Mucosa of stomach (tissue), 1 donor: ENCODE results near the gene CTNNA1.

Experiments
- H3K27me3 ChIP-seq: one replicate; pipeline ENCODE4 v1.7.0; 2013; ENCODE audit warnings: mild to moderate bottlenecking, low read length; ENCODE audit not compliant: control insufficient read depth, insufficient read depth
- H3K36me3 ChIP-seq: one replicate; pipeline ENCODE4 v1.7.0; 2013; ENCODE audit warnings: low read length; ENCODE audit not compliant: control insufficient read depth, insufficient read depth
- H3K4me1 ChIP-seq: one replicate; pipeline ENCODE4 v1.7.0; 2013; ENCODE audit warnings: mild to moderate bottlenecking, low read length; ENCODE audit not compliant: control insufficient read depth, insufficient read depth
- H3K4me3 ChIP-seq: one replicate; pipeline ENCODE4 v1.7.0; 2013; ENCODE audit warnings: low read length
- H3K9ac ChIP-seq: one replicate; pipeline ENCODE4 v1.7.0; 2013; ENCODE audit warnings: mild to moderate bottlenecking, low read length, moderate library complexity
- H3K9me3 ChIP-seq: one replicate; pipeline ENCODE4 v1.7.0; 2013; ENCODE audit warnings: mild to moderate bottlenecking, low read length, moderate library complexity; ENCODE audit not compliant: control insufficient read depth
- donor health status: Pancreatic carcinoma.

Gene CTNNA1

DNA sequence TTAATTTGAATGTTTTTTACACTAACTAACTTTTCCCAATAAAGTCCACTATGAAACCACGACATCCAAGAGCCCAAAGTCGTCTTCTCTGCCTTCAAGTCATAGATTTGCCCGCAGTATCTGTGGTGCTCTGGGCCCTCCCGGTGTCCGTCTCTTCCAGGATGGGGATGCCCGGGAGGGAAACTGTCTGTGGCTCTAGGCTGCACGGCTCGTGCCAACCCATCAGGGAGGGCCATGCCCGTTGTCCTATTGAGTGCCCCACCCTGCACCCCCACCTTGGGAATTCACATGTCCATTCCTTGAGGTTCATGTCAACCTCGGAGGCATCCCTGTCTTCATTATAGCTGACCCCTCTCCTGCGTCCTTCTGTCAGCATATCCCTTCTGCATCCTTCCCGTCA is 181.7 kb downstream of the CTNNA1 start:
- no peaks in the 10 kb centered on the region for H3K27me3 ChIP-seq
- no peak overlapping the region for H3K4me3 ChIP-seq
- H3K9ac ChIP-seq = no peak overlapping the region
- peaks cover 39% of the 10 kb centered on the region for H3K36me3 ChIP-seq
- H3K4me1 ChIP-seq = peaks cover 4% of the 10 kb centered on the region
- no peaks in the 10 kb centered on the region for H3K9me3 ChIP-seq

- Histone ChIP-seq H3K27me3 (no peaks in the 10 kb centered on the region), H3K9ac (no peak overlapping the region), H3K9me3 (no peaks in the 10 kb centered on the region), H3K4me3 (no peak overlapping the region), H3K4me1 (peaks cover 4% of the 10 kb centered on the region), H3K36me3 (peaks cover 34% of the 10 kb centered on the region)
These were observed 182.2 kb downstream of the CTNNA1 start for GRCh38 chr5:138935466-138935865.

GRCh38 chr5:138936225-138936967 is 183.2 kb downstream of the CTNNA1 start:
- Histone ChIP-seq H3K36me3 (peaks cover 25% of the 10 kb centered on the region), H3K4me3 (no peak overlapping the region), H3K4me1 (peaks cover 4% of the 10 kb centered on the region), H3K9me3 (no peaks in the 10 kb centered on the region), H3K9ac (no peak overlapping the region), H3K27me3 (no peaks in the 10 kb centered on the region)

- Histone ChIP-seq H3K4me3 (no peak overlapping the region), H3K9me3 (no peaks in the 10 kb centered on the region), H3K9ac (no peak overlapping the region), H3K27me3 (no peaks in the 10 kb centered on the region), H3K36me3 (peaks cover 19% of the 10 kb centered on the region), H3K4me1 (peaks cover 4% of the 10 kb centered on the region)
These were observed 183.7 kb downstream of the CTNNA1 start for GRCh38 chr5:138936968-138937345.

- Histone ChIP-seq H3K9me3 (no peaks in the 10 kb centered on the region), H3K4me3 (no peak overlapping the region), H3K4me1 (peaks cover 4% of the 10 kb centered on the region), H3K27me3 (no peaks in the 10 kb centered on the region), H3K36me3 (peaks cover 14% of the 10 kb centered on the region), H3K9ac (no peak overlapping the region)
These were observed 184.5 kb downstream of the CTNNA1 start for GRCh38 chr5:138937392-138938387.

DNA sequence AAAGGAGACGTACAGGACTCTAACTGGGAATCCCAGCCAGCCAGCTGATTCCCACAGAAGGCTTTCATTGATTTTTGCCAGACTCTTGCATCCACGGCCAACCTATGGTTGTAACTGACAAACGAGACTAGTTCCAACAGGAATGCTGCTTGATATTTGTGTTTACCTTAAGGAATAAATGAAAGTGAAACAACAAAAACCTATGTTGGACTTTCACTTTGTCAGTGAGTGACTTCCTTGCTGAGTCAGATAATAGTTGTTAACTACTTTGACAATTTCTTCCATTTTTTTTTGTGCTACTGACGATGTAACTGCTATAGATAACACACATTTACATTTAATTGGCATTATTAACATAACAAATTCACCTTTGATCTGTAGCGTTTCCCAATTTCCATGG is 185.3 kb downstream of the CTNNA1 start:
- Histone ChIP-seq H3K36me3 (peaks cover 6% of the 10 kb centered on the region), H3K9ac (no peak overlapping the region), H3K4me3 (no peak overlapping the region), H3K27me3 (no peaks in the 10 kb centered on the region), H3K4me1 (peaks cover 4% of the 10 kb centered on the region), H3K9me3 (no peaks in the 10 kb centered on the region)

- no peaks in the 10 kb centered on the region for H3K36me3 ChIP-seq
- no peaks in the 10 kb centered on the region for H3K27me3 ChIP-seq
- no peaks in the 10 kb centered on the region for H3K9me3 ChIP-seq
- peaks cover 4% of the 10 kb centered on the region for H3K4me1 ChIP-seq
- H3K4me3 ChIP-seq = no peak overlapping the region
- no peak overlapping the region for H3K9ac ChIP-seq
These were observed 188.8 kb downstream of the CTNNA1 start for GRCh38 chr5:138942066-138942465.

DNA sequence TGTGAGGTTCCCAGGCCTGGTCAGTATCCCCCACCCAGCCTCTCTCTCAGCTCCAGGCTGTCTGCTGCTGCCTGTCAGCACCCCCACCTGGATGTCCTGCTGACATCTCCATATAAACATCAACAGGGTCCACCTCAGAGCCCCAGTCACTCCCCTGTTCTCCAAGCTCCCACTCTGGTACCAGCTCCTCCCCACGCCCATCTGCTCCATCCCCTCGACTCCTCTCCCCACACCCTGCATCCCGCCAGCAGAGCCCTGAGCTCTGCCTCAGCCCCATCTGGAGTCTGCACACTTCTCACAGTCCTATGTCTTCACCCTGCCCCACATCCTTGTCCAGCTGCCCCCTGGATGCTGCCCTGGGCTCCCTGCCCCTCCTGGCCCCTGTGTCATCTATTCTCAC is 189.6 kb downstream of the CTNNA1 start:
- H3K4me1 ChIP-seq = peaks cover 4% of the 10 kb centered on the region
- no peaks in the 10 kb centered on the region for H3K36me3 ChIP-seq
- no peak overlapping the region for H3K4me3 ChIP-seq
- H3K9me3 ChIP-seq = no peaks in the 10 kb centered on the region
- no peaks in the 10 kb centered on the region for H3K27me3 ChIP-seq
- H3K9ac ChIP-seq = no peak overlapping the region

GRCh38 chr5:138943599-138944173 is 190.5 kb downstream of the CTNNA1 start:
- Histone ChIP-seq H3K36me3 (no peaks in the 10 kb centered on the region), H3K9me3 (no peaks in the 10 kb centered on the region), H3K4me3 (no peak overlapping the region), H3K9ac (no peak overlapping the region), H3K4me1 (no peaks in the 10 kb centered on the region), H3K27me3 (no peaks in the 10 kb centered on the region)

GRCh38 chr5:138944527-138945322 is 191.5 kb downstream of the CTNNA1 start:
- H3K36me3 ChIP-seq = no peaks in the 10 kb centered on the region
- H3K27me3 ChIP-seq = no peaks in the 10 kb centered on the region
- no peak overlapping the region for H3K4me3 ChIP-seq
- no peaks in the 10 kb centered on the region for H3K9me3 ChIP-seq
- H3K9ac ChIP-seq = no peak overlapping the region
- no peaks in the 10 kb centered on the region for H3K4me1 ChIP-seq

DNA sequence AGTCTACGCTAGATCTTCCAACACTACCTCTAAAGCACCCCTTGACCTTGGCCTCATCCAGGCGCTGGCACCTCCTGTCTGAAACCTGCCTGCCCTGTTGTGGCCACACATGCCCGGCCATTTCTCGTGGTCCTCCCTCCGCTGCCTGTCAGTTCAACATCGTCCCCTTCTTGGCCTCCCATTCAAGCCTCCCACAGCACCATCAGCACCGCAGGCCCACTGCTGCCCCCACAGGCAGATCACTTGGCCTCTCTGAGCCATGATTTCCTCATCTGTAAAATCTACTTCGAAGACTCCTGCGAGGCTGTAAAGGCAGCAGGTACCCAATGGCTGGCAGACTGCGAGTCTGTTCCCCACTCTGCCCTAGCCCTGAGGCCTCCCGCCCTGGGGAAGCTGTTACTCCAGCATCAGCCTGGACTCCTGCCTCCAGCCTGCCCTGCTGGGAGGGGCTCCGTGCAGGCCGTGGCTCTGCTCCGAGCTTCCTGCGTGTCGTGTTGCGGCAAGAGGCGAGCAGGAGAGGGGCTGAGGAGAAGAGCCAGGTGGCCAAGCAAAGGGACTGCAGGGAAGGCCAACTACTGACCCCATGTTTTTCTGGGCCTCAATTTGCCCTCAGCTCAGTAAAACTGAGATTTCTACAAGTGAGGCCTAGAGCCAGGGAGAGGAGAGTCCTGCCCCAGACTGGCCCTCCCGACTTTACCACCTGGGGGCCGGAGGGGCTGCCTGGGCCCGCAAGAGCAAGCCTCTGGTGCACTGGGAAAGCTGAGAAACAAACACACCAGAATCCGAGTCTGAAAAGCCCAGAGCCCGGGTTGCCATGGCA is 192.4 kb downstream of the CTNNA1 start:
- no peaks in the 10 kb centered on the region for H3K4me1 ChIP-seq
- no peak overlapping the region for H3K9ac ChIP-seq
- H3K4me3 ChIP-seq = no peak overlapping the region
- no peaks in the 10 kb centered on the region for H3K9me3 ChIP-seq
- no peaks in the 10 kb centered on the region for H3K36me3 ChIP-seq
- no peaks in the 10 kb centered on the region for H3K27me3 ChIP-seq
